Measurements from ENCODE around the gene KIRREL1. TPM values are rescaled to one million over a fixed set of nuclear protein-coding genes. Genes with fewer than 3 reads are reported as not detected.
"Not testable (repeated sequence)": the region's sequence is repeated elsewhere in the genome, so short reads cannot be mapped to it uniquely, and the experiment has no call there.

Gene KIRREL1
- total RNA-seq, 2 donors from 2014 or later = 19.7 to 21.2 TPM

GRCh38 chr1:158112994-158113758 is 119.7 kb downstream of the KIRREL1 start:
- intact Hi-C loops (cut with DNase I) = no loop called here
- DNase-seq (peak; percentile 39), ATAC-seq (peak; percentile 80 to 83)

- ATAC-seq (no peak), DNase-seq (no peak)
- intact Hi-C loops (cut with DNase I) = loop anchor here in 1 of 2 donors (2.0 kb wide), 1 partner anchor 121 kb away; the partner anchor contains the start of gene KIRREL1
These were observed 120.3 kb downstream of the KIRREL1 start for GRCh38 chr1:158113759-158114127.

GRCh38 chr1:158115126-158115525 is 121.7 kb downstream of the KIRREL1 start:
- intact Hi-C loops (cut with DNase I) = loop anchor here in 1 of 2 donors (2.0 kb wide), 1 partner anchor 122 kb away; the partner anchor contains the start of gene KIRREL1
- no peak for DNase-seq
- no peak for ATAC-seq

- DNase-seq (no peak), ATAC-seq (no peak)
- intact Hi-C loops (cut with DNase I) = no loop called here
These were observed 123.1 kb downstream of the KIRREL1 start for GRCh38 chr1:158116311-158117167.

GRCh38 chr1:158117854-158118704 is 124.6 kb downstream of the KIRREL1 start:
- peak; percentile 43 for DNase-seq
- intact Hi-C loops (cut with DNase I) = no loop called here
- ATAC-seq = peak; percentile 62 to 83

GRCh38 chr1:158118713-158119402 is 125.4 kb downstream of the KIRREL1 start:
- intact Hi-C loops (cut with DNase I) = no loop called here
- no peak for ATAC-seq
- no peak for DNase-seq

GRCh38 chr1:158119976-158120653 is 126.7 kb downstream of the KIRREL1 start:
- ATAC-seq = no peak
- intact Hi-C loops (cut with DNase I) = loop anchor here (5.0 to 10.0 kb wide), 2 partner anchors 153 to 245 kb away; no protein-coding TSS in a partner anchor
- no peak for DNase-seq

- intact Hi-C loops (cut with DNase I) = loop anchor here (5.0 to 10.0 kb wide), 2 partner anchors 154 to 247 kb away; no protein-coding TSS in a partner anchor
- DNase-seq (no peak), ATAC-seq (peak in 1 of 2 donors; percentile 11)
These were observed 128.3 kb downstream of the KIRREL1 start for GRCh38 chr1:158121604-158122254.

GRCh38 chr1:158122833-158123388 is 129.5 kb downstream of the KIRREL1 start:
- DNase-seq = no peak
- ATAC-seq = no peak
- intact Hi-C loops (cut with DNase I) = loop anchor here (5.0 to 10.0 kb wide), 2 partner anchors 156 to 248 kb away; no protein-coding TSS in a partner anchor

- ATAC-seq (no peak), DNase-seq (no peak)
- intact Hi-C loops (cut with DNase I) = loop anchor here (2.0 to 10.0 kb wide), 3 partner anchors 157 to 249 kb away; no protein-coding TSS in a partner anchor
These were observed 130.6 kb downstream of the KIRREL1 start for GRCh38 chr1:158124034-158124433.

- peak; percentile 96 for ATAC-seq
- intact Hi-C loops (cut with DNase I) = loop anchor here (2.0 to 10.0 kb wide), 4 partner anchors 158 to 548 kb away; no protein-coding TSS in a partner anchor
- DNase-seq = peak; percentile 85
These were observed 131.6 kb downstream of the KIRREL1 start for GRCh38 chr1:158124999-158125398.

- intact Hi-C loops (cut with DNase I) = loop anchor here in 1 of 2 donors (5.0 to 10.0 kb wide), 2 partner anchors 252 to 549 kb away; no protein-coding TSS in a partner anchor
- ATAC-seq (no peak), DNase-seq (no peak)
These were observed 133.0 kb downstream of the KIRREL1 start for GRCh38 chr1:158126425-158126824.

- intact Hi-C loops (cut with DNase I) = loop anchor here in 1 of 2 donors (5.0 to 10.0 kb wide), 2 partner anchors 254 to 551 kb away; no protein-coding TSS in a partner anchor
- not testable (repeated sequence) for ATAC-seq, DNase-seq
These were observed 135.1 kb downstream of the KIRREL1 start for GRCh38 chr1:158128531-158128930.

GRCh38 chr1:158131217-158131616 is 137.8 kb downstream of the KIRREL1 start:
- intact Hi-C loops (cut with DNase I) = no loop called here
- ATAC-seq (no peak), DNase-seq (no peak)

GRCh38 chr1:158140764-158141192 is 147.3 kb downstream of the KIRREL1 start:
- no peak for DNase-seq
- intact Hi-C loops (cut with DNase I) = no loop called here
- ATAC-seq = no peak

- ATAC-seq = peak; percentile 9 to 60
- peak; percentile 70 for DNase-seq
- intact Hi-C loops (cut with DNase I) = no loop called here
These were observed 151.8 kb downstream of the KIRREL1 start for GRCh38 chr1:158145173-158145719.
